Kidney epithelial cell (primary cell): ENCODE data around the gene ABITRAM. TPM values are rescaled to one million over a fixed set of nuclear protein-coding genes. Genes with fewer than 3 reads are reported as not detected.
"Not testable (repeated sequence)": the region's sequence is repeated elsewhere in the genome, so short reads cannot be mapped to it uniquely, and the experiment has no call there.

Experiments used
- DNase-seq: peaks from one replicate; pipeline ENCODE4 v3.0.0-alpha.2; 2010; ENCODE audit warnings: low read depth
- H3K27me3 ChIP-seq: 2 replicates; pipeline ENCODE4 v1.6.0; 2011; ENCODE audit warnings: low read length; ENCODE audit not compliant: control insufficient read depth, insufficient read depth
- H3K36me3 ChIP-seq: 2 replicates; pipeline ENCODE4 v1.5.1; 2011; ENCODE audit warnings: low read length; ENCODE audit not compliant: control insufficient read depth, insufficient read depth
- H3K4me3 ChIP-seq: 2 replicates; pipeline ENCODE4 v1.5.1; 2011; ENCODE audit warnings: low read depth, mild to moderate bottlenecking, control low read depth, low read length
- total RNA-seq: library from RNA; depleted of rRNA; stranded (reverse); fragments of >200 nt; gene quantifications from 2 replicates; pipeline ENCODE4 v1.2.3, GENCODE V29; 2015
- TF ChIP-seq, protein P1 (sequence below): IDR thresholded peaks from 2 replicates; pipeline ENCODE4 v1.5.1; 2011; ENCODE audit warnings: mild to moderate bottlenecking, moderate library complexity, low read length, control low read depth, inconsistent platforms; ENCODE audit not compliant: insufficient read depth, poor library complexity, severe bottlenecking

The ABITRAM gene, protein sequence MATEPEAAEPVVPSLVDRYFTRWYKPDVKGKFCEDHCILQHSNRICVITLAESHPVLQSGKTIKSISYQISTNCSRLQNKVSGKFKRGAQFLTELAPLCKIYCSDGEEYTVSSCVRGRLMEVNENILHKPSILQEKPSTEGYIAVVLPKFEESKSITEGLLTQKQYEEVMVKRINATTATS
- 10.6 and 12.0 TPM in 2 replicates for total RNA-seq

DNA sequence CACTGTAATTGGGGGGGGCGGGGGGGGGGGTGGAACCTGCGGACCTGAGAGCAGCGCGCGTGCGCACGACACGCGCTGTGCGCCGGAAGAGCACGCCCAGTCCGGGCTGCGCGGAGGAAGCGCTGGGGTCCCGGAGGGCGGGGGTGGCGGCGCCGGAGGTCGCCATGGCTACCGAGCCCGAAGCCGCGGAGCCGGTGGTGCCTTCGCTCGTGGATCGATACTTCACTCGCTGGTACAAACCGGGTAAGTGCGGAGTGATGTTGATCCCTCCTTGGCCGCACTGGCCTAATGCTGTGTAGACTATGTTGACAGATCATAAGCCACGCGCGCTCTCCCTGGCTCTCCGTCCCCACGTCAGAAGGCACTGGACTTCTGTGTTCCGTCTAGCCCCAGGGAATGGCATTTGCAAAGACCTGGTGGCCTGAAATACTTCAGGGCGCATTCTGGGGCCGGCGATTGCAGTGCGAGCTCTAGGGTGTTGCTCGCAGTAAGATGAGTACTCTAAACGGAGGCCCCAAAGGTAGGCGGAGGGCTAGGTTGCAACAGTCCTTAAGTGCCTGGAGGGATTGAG, at the start of gene ABITRAM:
Gene ABITRAM, plus strand, starts transcription at position 78 of the 571 bp plus-strand sequence. Its CDS starts 87 bp downstream, at position 165.
- DNase-seq: peak; percentile 38
- Histone ChIP-seq H3K27me3 (no peaks in the 10 kb centered on the region), H3K4me3 (peak within 1 kb of the TSS; percentile 100), H3K36me3 (no peaks in the 10 kb centered on the region)
- TF ChIP-seq, protein P1, sequence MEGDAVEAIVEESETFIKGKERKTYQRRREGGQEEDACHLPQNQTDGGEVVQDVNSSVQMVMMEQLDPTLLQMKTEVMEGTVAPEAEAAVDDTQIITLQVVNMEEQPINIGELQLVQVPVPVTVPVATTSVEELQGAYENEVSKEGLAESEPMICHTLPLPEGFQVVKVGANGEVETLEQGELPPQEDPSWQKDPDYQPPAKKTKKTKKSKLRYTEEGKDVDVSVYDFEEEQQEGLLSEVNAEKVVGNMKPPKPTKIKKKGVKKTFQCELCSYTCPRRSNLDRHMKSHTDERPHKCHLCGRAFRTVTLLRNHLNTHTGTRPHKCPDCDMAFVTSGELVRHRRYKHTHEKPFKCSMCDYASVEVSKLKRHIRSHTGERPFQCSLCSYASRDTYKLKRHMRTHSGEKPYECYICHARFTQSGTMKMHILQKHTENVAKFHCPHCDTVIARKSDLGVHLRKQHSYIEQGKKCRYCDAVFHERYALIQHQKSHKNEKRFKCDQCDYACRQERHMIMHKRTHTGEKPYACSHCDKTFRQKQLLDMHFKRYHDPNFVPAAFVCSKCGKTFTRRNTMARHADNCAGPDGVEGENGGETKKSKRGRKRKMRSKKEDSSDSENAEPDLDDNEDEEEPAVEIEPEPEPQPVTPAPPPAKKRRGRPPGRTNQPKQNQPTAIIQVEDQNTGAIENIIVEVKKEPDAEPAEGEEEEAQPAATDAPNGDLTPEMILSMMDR: no peak

DNA sequence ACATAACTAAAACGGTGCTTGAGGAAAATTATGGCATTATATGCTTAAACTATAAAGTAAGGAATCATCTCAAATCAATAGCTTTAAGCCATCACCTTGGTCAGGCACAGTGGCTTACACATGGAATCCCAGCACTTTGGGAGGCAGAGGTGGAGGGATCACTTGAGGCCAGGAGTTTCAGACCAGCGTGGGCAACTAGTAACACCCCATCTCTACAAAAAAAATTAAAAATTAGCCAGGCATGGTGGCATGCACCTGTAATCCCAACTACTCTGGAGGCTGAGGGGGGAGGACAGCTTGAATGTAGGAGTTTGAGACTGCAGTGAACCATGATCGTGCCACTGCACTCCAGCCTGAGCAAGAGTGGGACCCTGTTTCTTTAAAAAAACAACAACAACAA, 49.5 kb upstream of the ABITRAM start:
- no peak overlapping the region for H3K4me3 ChIP-seq
- H3K27me3 ChIP-seq: no peaks in the 10 kb centered on the region
- no peaks in the 10 kb centered on the region for H3K36me3 ChIP-seq
- DNase-seq: no peak
- TF ChIP-seq, protein P1: no peak

DNA sequence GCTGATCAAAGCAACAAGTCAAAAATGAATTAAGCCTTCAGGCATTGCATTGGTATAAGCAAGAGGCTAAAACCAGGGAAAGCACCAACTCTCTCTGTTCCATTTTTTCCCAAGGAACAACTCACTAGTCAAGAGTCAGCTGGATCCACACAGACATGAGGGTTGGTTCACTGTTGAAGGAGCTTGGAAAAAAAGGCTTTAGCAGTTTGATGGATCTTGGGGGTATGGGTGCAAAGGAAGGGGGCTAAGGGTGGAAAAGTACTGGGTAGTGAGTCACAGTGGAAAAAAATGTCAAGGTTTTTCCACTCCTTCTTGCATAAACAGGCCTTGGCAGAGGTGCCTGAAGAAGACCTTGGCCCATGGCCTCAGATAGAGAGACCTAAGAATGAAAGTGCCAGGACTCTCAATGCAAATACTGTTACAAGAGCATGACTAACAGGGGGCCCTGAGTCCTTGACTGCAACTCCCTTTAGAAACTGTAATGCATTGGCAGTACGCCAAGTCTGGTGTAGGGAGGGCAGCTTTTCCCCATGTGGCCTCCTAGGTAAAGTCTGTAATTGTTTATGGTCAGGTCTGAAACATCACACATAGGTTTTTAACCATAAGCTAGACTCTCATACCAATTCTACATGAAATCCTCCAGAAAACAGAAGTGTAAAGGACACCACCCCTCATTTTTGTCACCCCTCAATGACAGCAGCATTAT, 48.4 kb upstream of the ABITRAM start:
- Histone ChIP-seq H3K27me3 (no peaks in the 10 kb centered on the region), H3K36me3 (no peaks in the 10 kb centered on the region), H3K4me3 (no peak overlapping the region)
- TF ChIP-seq, protein P1: no peak
- DNase-seq: peak; percentile 57

DNA sequence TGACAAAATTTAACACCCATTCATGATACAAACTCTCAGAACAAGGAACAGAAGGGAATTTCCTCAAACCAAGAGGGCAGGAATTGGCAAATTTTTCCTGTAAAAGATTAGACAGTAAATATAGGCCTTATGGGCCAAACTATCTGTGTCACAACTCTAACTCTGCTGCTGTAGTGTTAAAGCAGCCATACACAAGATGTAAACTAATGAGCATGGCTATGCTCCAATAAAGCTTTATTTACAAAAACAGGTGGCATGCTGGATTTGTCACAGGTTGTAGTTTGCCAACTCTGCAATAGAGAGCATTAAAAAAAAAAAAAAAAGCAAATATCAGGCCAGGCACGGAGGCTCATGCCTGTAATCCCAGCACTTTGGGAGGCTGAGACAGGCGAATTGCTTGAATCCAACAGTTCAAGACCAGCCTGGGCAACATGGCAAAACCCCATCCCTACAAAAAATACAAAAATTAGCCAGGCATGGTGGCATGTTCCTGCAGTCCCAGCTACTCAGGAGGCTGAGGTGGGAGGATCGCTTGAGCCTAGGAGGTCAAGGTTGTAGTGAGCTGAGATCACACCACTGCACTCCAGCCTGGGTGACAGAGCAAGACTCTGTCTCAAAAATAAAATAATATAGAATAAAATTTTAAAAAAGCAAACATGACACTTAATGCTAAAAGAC, 47.5 kb upstream of the ABITRAM start:
- not testable (repeated sequence) for H3K27me3 ChIP-seq, H3K4me3 ChIP-seq, DNase-seq, H3K36me3 ChIP-seq

DNA sequence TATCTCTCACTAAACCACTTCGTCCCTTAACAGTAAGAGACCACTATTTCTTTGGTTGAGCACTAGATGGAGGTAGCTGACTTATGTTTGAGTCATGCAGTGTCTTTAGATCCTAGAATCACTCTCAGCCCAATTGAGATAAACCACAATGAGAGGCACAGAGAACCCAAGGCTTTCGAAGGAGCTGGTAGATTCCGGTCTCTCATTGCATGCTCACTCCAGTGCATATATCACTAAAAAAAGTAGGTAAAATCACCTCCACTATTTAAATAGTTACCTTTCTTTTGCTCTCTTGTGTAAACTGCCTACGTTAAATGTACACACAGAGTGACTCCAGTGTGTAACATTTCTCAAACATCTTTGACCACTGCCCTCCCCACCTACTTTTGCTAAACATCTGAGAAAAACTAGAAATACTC, 44.5 kb upstream of the ABITRAM start:
- TF ChIP-seq, protein P1: peak; percentile 5
- DNase-seq: no peak

DNA sequence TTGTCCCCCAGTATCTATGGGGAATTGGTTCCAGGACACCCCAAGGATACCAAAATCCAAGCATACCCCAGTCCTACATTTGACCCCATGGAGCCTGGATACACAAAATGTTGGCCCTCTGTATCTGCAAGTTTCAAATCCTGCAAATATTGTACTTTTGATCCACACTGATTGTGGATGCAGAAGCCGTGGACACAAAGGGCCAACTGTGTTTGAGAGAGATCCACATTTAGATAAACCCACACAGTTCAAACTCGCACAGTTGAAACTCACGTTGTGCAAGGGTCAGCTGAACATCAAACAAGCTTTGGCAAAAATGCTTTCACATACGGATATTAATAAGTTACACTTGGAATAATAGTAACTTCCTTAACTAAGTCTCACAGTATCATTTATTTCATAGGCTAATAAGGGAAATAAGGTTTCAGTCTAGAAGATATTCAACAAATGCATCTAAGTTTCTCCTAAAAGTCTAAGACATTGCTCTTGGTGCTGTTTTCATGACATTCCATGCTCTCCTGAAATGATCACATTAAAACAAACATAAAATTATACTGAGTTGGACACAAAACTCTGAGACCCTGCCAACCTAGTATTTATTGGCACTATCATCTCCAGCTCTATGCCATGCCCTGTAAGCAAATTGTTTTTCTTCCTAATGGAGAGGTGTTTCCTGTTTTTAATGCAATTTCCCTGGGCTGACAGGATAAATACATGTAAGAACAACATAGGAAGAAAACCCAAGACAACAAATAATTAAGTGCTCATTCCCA, 39.8 kb upstream of the ABITRAM start:
- no peak for DNase-seq
- no peaks in the 10 kb centered on the region for H3K27me3 ChIP-seq
- no peaks in the 10 kb centered on the region for H3K36me3 ChIP-seq
- H3K4me3 ChIP-seq: no peak overlapping the region
- TF ChIP-seq, protein P1: no peak

More for the DNA sequence above, 44.5 kb upstream of the ABITRAM start:
- no peak overlapping the region for H3K4me3 ChIP-seq
- H3K27me3 ChIP-seq: no peaks in the 10 kb centered on the region
- no peaks in the 10 kb centered on the region for H3K36me3 ChIP-seq
